DND-41 (cell line): ENCODE measurements around the gene PRR36.
A peak's percentile ranks its signal among the peaks of the same experiment; 100 is the strongest.

Experiments used
- CTCF ChIP-seq: IDR thresholded peaks from 2 replicates; pipeline ENCODE4 v1.5.1; 2012; ENCODE audit warnings: borderline replicate concordance, low read length, moderate library complexity, mild to moderate bottlenecking; ENCODE audit not compliant: poor library complexity, severe bottlenecking; ENCODE audit errors: extremely low read depth
- EZH2 ChIP-seq: IDR thresholded peaks from 3 replicates; pipeline ENCODE4 v1.6.1; 2012; ENCODE audit warnings: borderline replicate concordance, low read depth, mild to moderate bottlenecking, moderate library complexity, low read length, inconsistent platforms; ENCODE audit not compliant: severe bottlenecking

DNA sequence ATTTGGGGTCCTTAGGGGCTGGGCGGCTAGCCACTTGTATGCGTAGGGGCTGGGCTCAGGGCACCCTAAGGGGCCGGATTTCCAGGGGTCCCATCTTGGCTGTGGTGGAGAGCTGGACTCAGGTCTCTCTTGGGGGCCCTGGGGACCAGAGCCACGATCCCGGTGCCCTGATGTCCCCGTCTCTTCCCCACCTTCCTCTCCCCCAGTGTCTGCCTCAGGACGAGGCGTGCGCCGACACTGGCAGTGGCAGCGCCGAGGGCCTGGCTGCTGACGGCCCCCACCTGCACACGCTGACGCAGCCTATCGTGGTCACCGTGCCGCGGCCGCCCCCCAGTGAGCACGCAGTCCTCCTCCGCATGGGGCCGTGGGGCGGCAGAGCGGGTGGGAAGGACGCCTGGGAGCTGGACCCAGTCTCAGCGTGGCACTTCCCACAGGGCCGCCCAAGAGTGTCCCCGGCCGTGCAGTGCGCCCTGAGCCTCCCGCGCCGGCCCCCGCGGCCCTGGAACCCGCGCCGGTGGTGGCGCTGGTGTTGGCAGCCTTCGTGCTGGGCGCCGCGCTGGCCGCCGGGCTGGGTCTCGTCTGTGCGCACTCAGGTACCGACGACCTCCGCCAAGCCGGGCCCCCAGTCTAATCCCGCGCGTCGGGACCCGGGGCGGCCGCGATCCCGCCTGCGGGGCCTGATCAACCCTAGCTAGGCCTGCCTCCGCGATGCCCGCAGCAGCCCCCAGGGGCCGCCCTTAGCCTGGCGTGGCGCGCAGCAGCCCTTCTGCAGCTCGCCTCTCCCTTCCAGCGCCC is 43.3 kb upstream of the PRR36 start:
- no peak for TF ChIP-seq EZH2
- TF ChIP-seq CTCF: peak; percentile 19
